GM06990 (cell line): ENCODE measurements around the gene CSNK2B.
A peak's percentile ranks its signal among the peaks of the same experiment; 100 is the strongest.

ENCODE experiments used
- DNase-seq: peaks from one replicate; pipeline ENCODE4 v3.0.0-alpha.2; 2011; ENCODE audit not compliant: insufficient read length; ENCODE audit errors: extremely low read depth
- H3K27me3 ChIP-seq: replicated peaks from 2 replicates; pipeline ENCODE4 v1.6.0; 2011; ENCODE audit warnings: low read length; ENCODE audit not compliant: control insufficient read depth, insufficient read depth
- H3K36me3 ChIP-seq: 2 replicates; pipeline ENCODE4 v1.5.1; 2011; ENCODE audit warnings: low read length; ENCODE audit not compliant: control insufficient read depth, insufficient read depth
- H3K4me3 ChIP-seq: replicated peaks from 2 replicates; pipeline ENCODE4 v1.5.1; 2011; ENCODE audit warnings: low read depth, mild to moderate bottlenecking, control low read depth, low read length
- CTCF ChIP-seq: IDR thresholded peaks from 2 replicates; pipeline ENCODE4 v1.5.1; 2011; ENCODE audit warnings: low read length, control low read depth, mild to moderate bottlenecking, inconsistent platforms; ENCODE audit not compliant: insufficient read depth, poor library complexity, severe bottlenecking

Gene CSNK2B

DNA sequence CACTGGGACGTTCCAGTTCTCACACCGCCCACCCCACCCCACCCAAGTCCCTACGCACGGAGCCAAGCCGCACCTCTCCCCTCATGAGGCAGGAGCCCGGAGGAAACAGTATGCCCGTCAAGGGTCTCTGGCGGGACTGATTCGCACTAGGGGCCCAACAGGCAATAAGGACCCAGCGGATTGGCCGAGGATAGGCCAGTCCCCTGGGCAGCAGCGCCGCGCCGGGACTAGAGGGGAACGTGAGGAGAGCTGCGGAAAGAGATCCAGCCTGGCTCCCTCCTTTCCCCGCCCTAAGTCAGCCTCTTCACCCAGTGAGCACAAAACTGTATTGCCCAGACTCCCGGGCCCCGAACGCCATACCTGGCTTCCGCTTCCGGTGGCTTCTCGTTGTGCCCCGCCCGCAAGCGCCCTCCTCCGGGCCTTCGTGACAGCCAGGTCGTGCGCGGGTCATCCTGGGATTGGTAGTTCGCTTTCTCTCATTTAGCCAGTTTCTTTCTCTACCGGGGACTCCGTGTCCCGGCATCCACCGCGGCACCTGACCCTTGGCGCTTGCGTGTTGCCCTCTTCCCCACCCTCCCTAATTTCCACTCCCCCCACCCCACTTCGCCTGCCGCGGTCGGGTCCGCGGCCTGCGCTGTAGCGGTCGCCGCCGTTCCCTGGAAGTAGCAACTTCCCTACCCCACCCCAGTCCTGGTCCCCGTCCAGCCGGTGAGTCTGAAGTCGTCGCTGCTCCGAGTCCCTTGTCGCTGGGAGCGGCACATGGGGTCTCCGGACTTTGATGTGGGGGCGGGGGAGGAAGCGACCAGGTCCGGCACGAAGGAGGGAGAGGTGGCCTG, at the start of gene CSNK2B:
CSNK2B (plus strand) TSS at position 580 of the 836 bp plus-strand sequence. CDS start 752 bp downstream, outside the sequence.
- Histone ChIP-seq H3K4me3 (peak within 1 kb of the TSS; percentile 98), H3K36me3 (peaks cover 24% of the 10 kb centered on the region), H3K27me3 (no peaks in the 10 kb centered on the region)
- TF ChIP-seq CTCF = no peak
- peak; percentile 96 for DNase-seq

GRCh38 chr6:31617010-31617409, 48.9 kb upstream of the CSNK2B start:
- TF ChIP-seq CTCF = no peak
- Histone ChIP-seq H3K4me3 (no peak overlapping the region), H3K36me3 (no peaks in the 10 kb centered on the region), H3K27me3 (no peaks in the 10 kb centered on the region)
- DNase-seq = no peak

DNA sequence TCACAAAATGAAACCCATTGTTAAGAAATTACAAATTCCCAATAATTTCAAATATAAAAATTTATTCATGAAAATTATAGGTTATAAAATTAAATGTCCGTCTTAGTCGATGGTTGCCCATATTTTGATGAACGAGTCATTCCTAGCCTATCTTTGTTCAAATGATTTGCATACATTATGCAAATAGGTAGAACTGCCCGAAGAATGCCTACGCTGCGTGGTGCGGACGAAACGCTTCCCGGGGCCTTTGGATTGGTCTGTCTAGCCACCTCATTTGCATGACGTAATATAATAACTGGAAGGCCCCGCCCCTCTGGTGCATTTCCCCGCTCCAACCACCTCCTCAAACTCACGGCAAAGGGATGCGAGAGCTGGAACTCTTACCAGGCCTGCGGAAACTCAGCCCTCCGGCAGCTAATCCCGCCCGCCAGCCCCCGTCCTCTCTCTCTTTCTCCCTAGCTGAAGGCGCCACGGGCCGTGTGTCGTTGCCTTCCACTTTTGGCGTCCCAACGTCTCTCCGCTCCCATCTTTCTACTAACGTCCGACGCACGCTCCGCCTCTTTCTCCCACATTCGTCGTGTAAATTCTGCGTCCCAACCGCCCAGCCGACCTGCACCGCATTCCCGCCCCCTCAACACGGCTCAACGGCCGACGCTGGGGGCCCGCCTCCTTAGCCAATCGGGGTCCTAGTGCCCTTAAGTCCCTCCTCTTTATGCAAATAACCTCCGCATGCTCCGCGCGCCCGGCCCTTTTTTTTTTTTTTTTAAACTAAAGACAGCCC, 45.9 kb upstream of the CSNK2B start:
- DNase-seq = peak; percentile 99
- Histone ChIP-seq H3K36me3 (peaks cover 14% of the 10 kb centered on the region), H3K27me3 (no peaks in the 10 kb centered on the region), H3K4me3 (peak overlapping the region; percentile 78)
- TF ChIP-seq CTCF = no peak

GRCh38 chr6:31620586-31621319, 45.1 kb upstream of the CSNK2B start, which contains the start of gene PRRC2A:
TSS of gene PRRC2A (plus strand) at chr6:31620715. CDS start at chr6:31622790, 2,075 bp downstream.
- Histone ChIP-seq H3K4me3 (peak within 1 kb of the TSS; percentile 98), H3K36me3 (peaks cover 22% of the 10 kb centered on the region), H3K27me3 (no peaks in the 10 kb centered on the region)
- DNase-seq = no peak
- TF ChIP-seq CTCF = no peak

DNA sequence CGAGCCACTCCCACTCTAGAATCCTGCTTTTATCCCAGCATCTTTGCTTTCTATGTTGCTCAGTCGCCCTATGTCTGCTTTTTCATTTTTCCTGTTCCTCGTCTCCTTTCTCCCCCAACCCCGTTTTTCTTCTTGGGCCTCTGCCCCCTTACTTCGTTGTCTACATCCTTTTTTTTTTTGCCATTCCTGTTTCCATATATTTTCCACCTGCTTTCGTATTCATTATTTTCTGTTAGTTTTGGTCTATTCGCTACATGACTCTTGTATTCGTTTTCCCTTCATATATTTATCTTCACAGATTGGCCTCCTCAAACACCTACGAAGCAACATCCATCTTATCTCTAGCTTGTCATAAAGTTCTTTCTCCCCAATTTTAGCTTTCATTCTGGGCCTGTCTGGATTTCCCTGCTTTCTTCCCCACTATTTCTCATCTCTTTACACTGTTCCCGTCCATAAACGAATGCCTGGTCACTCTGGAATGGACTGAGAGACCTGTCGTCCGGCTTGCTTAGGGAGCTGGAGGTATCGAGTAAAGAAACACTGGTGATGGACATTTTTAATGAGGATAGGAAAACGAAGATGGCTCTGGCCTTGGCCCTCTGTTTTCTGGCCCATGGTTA, 44.5 kb upstream of the CSNK2B start:
- no peak for DNase-seq
- H3K4me3 ChIP-seq = peak overlapping the region; percentile 98
- TF ChIP-seq CTCF = no peak
- H3K27me3 ChIP-seq = no peaks in the 10 kb centered on the region
- peaks cover 26% of the 10 kb centered on the region for H3K36me3 ChIP-seq
